Measurements from ENCODE around the gene PTGES3L. TPM values are rescaled to one million over a fixed set of nuclear protein-coding genes. Genes with fewer than 3 reads are reported as not detected.
A peak's percentile ranks its signal among the peaks of the same experiment; 100 is the strongest.

The PTGES3L gene
- total and polyA plus RNA-seq, 2 of the 13 experiments (the other 11 are each of a cell fraction or from before 2014, with no cell fraction given), result 1.2 to 2.9 TPM

DNA sequence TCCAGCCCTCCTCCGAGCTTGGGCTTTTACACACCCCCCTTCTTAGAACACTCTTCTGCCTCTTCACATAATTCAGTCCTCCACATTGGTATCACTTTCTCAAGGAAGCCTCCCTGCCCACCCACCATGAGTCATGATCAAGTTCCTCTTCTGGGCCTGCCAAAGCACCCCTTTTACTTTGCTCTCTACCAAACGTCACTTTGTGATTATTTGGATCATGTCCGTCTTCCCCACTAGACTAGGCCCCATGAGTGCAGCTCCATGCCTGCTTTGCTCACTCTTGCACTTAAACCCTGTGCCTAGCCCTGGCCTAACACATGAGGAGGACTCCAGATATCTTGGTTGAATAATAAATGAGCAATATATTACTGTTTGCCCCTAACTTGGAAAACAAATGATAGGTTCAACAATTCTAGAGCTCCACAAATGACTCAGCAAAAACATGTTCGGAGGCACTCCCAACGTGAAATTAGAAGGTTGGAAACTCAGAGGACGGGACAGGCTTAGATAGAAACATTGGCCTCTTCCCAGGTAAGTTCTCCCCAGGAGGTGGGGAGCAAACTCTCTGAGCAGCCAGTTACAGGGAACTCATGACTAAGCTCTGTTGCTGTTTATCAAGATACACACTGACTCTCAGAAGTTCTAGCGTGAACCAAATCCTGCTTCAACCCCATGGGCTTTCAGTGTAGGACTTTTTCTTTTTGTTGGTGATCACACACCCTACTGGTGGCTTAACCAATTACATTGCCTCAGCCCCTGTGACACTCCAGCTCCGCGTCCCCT, 51.0 kb downstream of the PTGES3L start (continued):
- TF ChIP-seq RARA (CRISPR knock-in tag; IDR thresholded peaks at IDR 0.05), result peak; percentile 15; the same call in 1 of the 2 replicates
- TF ChIP-seq TSC22D2 (CRISPR knock-in tag; IDR thresholded peaks at IDR 0.05; ENCODE audit: borderline replicate concordance), result no peak
- peak; percentile 26; the same call in 1 of the 2 replicates for TF ChIP-seq ZNF788 (CRISPR knock-in tag; IDR thresholded peaks at IDR 0.05; ENCODE audit: borderline replicate concordance)
- peak; percentile 44; the same call in 1 of the 2 replicates for TF ChIP-seq THAP11 (CRISPR knock-in tag; IDR thresholded peaks at IDR 0.05)
- TF ChIP-seq ZC3H13 (CRISPR knock-in tag; IDR thresholded peaks at IDR 0.05), result no peak

GRCh38 chr17:42924891-42925290, 55.0 kb downstream of the PTGES3L start:
- no peak overlapping the region for H2AFZ ChIP-seq (ENCODE audit: low read length)
- no TSS peak for BruUV-seq (replicated peaks)

More at GRCh38 chr17:42924891-42925290, 55.0 kb downstream of the PTGES3L start:
- Histone ChIP-seq H3K4me2 (ENCODE audit: low read depth, low read length) (no peak overlapping the region), H3K79me2 (ENCODE audit: insufficient read depth, low read length) (no peaks in the 10 kb centered on the region), H3K9ac (ENCODE audit: insufficient read depth, low read depth, low read length) (no peak overlapping the region), H3K9me3 (ENCODE audit: low read length) (no peaks in the 10 kb centered on the region), H3K4me1 (ENCODE audit: insufficient read depth, low read length) (peaks cover 52% of the 10 kb centered on the region), H3K4me3 (replicated peaks in 1 of 3; ENCODE audit: insufficient read depth in 1 of 3, low read depth in 2 of 3, low read length in 3 of 3) (no peak overlapping the region), H3K27me3 (ENCODE audit: control insufficient read depth in 1 of 2, insufficient read depth in 2 of 2, low read length in 2 of 2) (no peaks in the 10 kb centered on the region), H4K20me1 (ENCODE audit: insufficient read depth, low read length) (no peaks in the 10 kb centered on the region), H3K27ac (ENCODE audit: extremely low read length, insufficient read depth, low read length) (no peak overlapping the region), H3K36me3 (replicated peaks in 1 of 2; ENCODE audit: control insufficient read depth in 1 of 2, insufficient read depth in 2 of 2, low read length in 2 of 2) (no peaks in the 10 kb centered on the region)
- intact Hi-C loops (cut with micrococcal nuclease; ENCODE audit: unreplicated experiment) (no loop called here), in situ Hi-C loops (cut with HindIII; ENCODE audit: extremely low pct_ligation_motif_present, low pct_unique_long_range_greater_than_20kb) (loop anchor here (5.0 kb wide), 1 partner anchor 83 kb away; the partner anchor contains the start of gene AOC2)
- ATAC-seq (no peak), FAIRE-seq (no peak), DNase-seq (ENCODE audit: low spot score) (no peak)
- POLR2A ChIA-PET, result no interaction called here
- TF ChIP-seq ZNF720 (CRISPR knock-in tag; IDR thresholded peaks at IDR 0.05) (no peak), ZNF510 (CRISPR knock-in tag; IDR thresholded peaks at IDR 0.05; ENCODE audit: low read depth) (no peak), REXO4 (CRISPR knock-in tag; IDR thresholded peaks at IDR 0.05; ENCODE audit: borderline replicate concordance) (no peak), ZNF768 (CRISPR knock-in tag; IDR thresholded peaks at IDR 0.05) (no peak), ZFP36L2 (CRISPR knock-in tag; IDR thresholded peaks at IDR 0.05) (no peak), PRMT3 (CRISPR knock-in tag; IDR thresholded peaks at IDR 0.05; ENCODE audit: borderline replicate concordance, low read depth) (no peak), MTA3 (CRISPR knock-in tag; IDR thresholded peaks at IDR 0.05) (no peak), NFIC (IDR thresholded peaks at IDR 0.05; ENCODE audit: low read length) (no peak), ZMYM4 (CRISPR knock-in tag; IDR thresholded peaks at IDR 0.05) (no peak), ZNF414 (CRISPR knock-in tag; IDR thresholded peaks at IDR 0.05) (no peak), ZNF501 (CRISPR knock-in tag; IDR thresholded peaks at IDR 0.05) (no peak)
- TF ChIP-seq, protein P1, sequence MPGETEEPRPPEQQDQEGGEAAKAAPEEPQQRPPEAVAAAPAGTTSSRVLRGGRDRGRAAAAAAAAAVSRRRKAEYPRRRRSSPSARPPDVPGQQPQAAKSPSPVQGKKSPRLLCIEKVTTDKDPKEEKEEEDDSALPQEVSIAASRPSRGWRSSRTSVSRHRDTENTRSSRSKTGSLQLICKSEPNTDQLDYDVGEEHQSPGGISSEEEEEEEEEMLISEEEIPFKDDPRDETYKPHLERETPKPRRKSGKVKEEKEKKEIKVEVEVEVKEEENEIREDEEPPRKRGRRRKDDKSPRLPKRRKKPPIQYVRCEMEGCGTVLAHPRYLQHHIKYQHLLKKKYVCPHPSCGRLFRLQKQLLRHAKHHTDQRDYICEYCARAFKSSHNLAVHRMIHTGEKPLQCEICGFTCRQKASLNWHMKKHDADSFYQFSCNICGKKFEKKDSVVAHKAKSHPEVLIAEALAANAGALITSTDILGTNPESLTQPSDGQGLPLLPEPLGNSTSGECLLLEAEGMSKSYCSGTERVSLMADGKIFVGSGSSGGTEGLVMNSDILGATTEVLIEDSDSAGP (CRISPR knock-in tag; IDR thresholded peaks at IDR 0.05; ENCODE audit: borderline replicate concordance), result no peak
- 67% methylated on average over 5 of the region's 5 CpGs for WGBS (ENCODE audit: low lambda C conversion rate)
- CTCF ChIA-PET (ENCODE audit: low intra/inter-chr PET ratio, low total read pairs), result no interaction called here

All from HepG2 (cell line).